Neuronal stem cell (in vitro differentiated cells): ENCODE data around the gene TWF1.

Experiments
- DNase-seq: peaks from one replicate; pipeline ENCODE4 v3.0.0-alpha.2; 2013; ENCODE audit warnings: low spot score
- H2AFZ ChIP-seq: one replicate; pipeline ENCODE4 v1.6.1; 2013; ENCODE audit warnings: mild to moderate bottlenecking, low read length, inconsistent platforms
- H2AK5ac ChIP-seq: 2 replicates; pipeline ENCODE4 v1.6.1; 2013; ENCODE audit warnings: low read depth, mild to moderate bottlenecking, inconsistent platforms, low read length, moderate library complexity, mixed read lengths
- H2BK120ac ChIP-seq: 2 replicates; pipeline ENCODE4 v1.6.1; 2013; ENCODE audit warnings: low read depth, mild to moderate bottlenecking, inconsistent platforms, low read length, moderate library complexity, mixed read lengths
- H2BK12ac ChIP-seq: one replicate; pipeline ENCODE4 v1.6.1; 2013; ENCODE audit warnings: low read length, inconsistent platforms
- H2BK15ac ChIP-seq: 2 replicates; pipeline ENCODE4 v1.6.1; 2013; ENCODE audit warnings: mild to moderate bottlenecking, low read length, inconsistent platforms, mixed read lengths
- H2BK5ac ChIP-seq: one replicate; pipeline ENCODE4 v1.6.1; 2013; ENCODE audit warnings: inconsistent platforms, mild to moderate bottlenecking, low read length, moderate library complexity
- H3K14ac ChIP-seq: one replicate; pipeline ENCODE4 v1.6.1; 2013; ENCODE audit warnings: low read length, inconsistent platforms
- H3K18ac ChIP-seq: 2 replicates; pipeline ENCODE4 v1.6.1; 2013; ENCODE audit warnings: low read length, inconsistent platforms
- H3K23ac ChIP-seq: 2 replicates; pipeline ENCODE4 v1.6.1; 2013; ENCODE audit warnings: low read depth, mild to moderate bottlenecking, mixed read lengths, low read length, inconsistent platforms; ENCODE audit not compliant: poor library complexity
- H3K27ac ChIP-seq: replicated peaks from 3 replicates; pipeline ENCODE4 v1.5.1; 2013; ENCODE audit warnings: low read length, inconsistent platforms
- H3K27me3 ChIP-seq, 3 experiments: 2 replicates each; pipeline ENCODE4 v1.6.1; 2013; ENCODE audit warnings: low read length in 3 of 3, mild to moderate bottlenecking in 2 of 3, inconsistent platforms in 1 of 3, low read depth in 1 of 3, mixed read lengths in 1 of 3, moderate library complexity in 1 of 3; ENCODE audit not compliant: control insufficient read depth in 3 of 3, insufficient read depth in 3 of 3
- H3K36me3 ChIP-seq, 2 donors: replicated peaks in 1 of 2; 2 replicates each; pipeline ENCODE4 v1.6.1; 2013; ENCODE audit warnings: low read length in 2 of 2; ENCODE audit not compliant: control insufficient read depth in 2 of 2, insufficient read depth in 2 of 2
- H3K4ac ChIP-seq: 2 replicates; pipeline ENCODE4 v1.6.1; 2013; ENCODE audit warnings: inconsistent platforms, mild to moderate bottlenecking, low read length, moderate library complexity
- H3K4me1 ChIP-seq, 2 donors: 1 replicate in 1 of 2; 2 replicates in 1 of 2; pipeline ENCODE4 v1.6.1; 2013; ENCODE audit warnings: low read length in 2 of 2, low read depth in 1 of 2; ENCODE audit not compliant: control insufficient read depth in 2 of 2, insufficient read depth in 1 of 2
- H3K4me2 ChIP-seq: one replicate; pipeline ENCODE4 v1.6.1; 2013; ENCODE audit warnings: mild to moderate bottlenecking, low read length, inconsistent platforms; ENCODE audit not compliant: insufficient read depth, poor library complexity, severe bottlenecking
- H3K4me3 ChIP-seq, 2 donors: 2 replicates each; pipeline ENCODE4 v1.5.1; 2013; ENCODE audit warnings: low read length in 2 of 2, mild to moderate bottlenecking in 2 of 2, inconsistent platforms in 1 of 2, moderate library complexity in 1 of 2
- H3K79me1 ChIP-seq: one replicate; pipeline ENCODE4 v1.6.1; 2013; ENCODE audit warnings: low read depth, mild to moderate bottlenecking, inconsistent platforms, low read length, moderate library complexity
- H3K9ac ChIP-seq: one replicate; pipeline ENCODE4 v1.6.1; 2013; ENCODE audit warnings: mild to moderate bottlenecking, low read depth, low read length, inconsistent platforms; ENCODE audit not compliant: poor library complexity
- H3K9me3 ChIP-seq, 2 donors: replicated peaks in 1 of 2; 2 replicates each; pipeline versions ENCODE3 to v1.6.1; 2013; ENCODE audit warnings: low read length in 2 of 2, mild to moderate bottlenecking in 2 of 2, inconsistent platforms in 1 of 2, low read depth in 1 of 2, mixed read lengths in 1 of 2, moderate library complexity in 1 of 2; ENCODE audit not compliant: control insufficient read depth in 2 of 2, insufficient read depth in 1 of 2
- H4K8ac ChIP-seq: one replicate; pipeline ENCODE4 v1.6.1; 2013; ENCODE audit warnings: low read depth, mild to moderate bottlenecking, inconsistent platforms, low read length, moderate library complexity
- H4K91ac ChIP-seq: one replicate; pipeline ENCODE4 v1.6.1; 2013; ENCODE audit warnings: low read length, low read depth, mild to moderate bottlenecking, inconsistent platforms; ENCODE audit not compliant: poor library complexity
- WGBS, 2 donors: extraction: QIAGEN DNeasy Blood & Tissue Kit; methylation state at CpG; one replicate each; pipeline ENCODE4 v1.1.7; 2013; ENCODE audit warnings: missing lambda C conversion rate in 2 of 2, mixed read lengths in 1 of 2; ENCODE audit not compliant: insufficient read length in 2 of 2, insufficient replicate concordance in 1 of 2; ENCODE audit errors: extremely low coverage in 2 of 2; 5-methylcytosine and 5-hydroxymethylcytosine counted together

Gene TWF1

GRCh38 chr12:43827093-43827492, 21.0 kb upstream of the TWF1 start:
- Histone ChIP-seq H3K9me3 (no peaks in the 10 kb centered on the region), H3K27ac (no peak overlapping the region), H3K4me2 (no peak overlapping the region), H2AK5ac (no peak overlapping the region), H4K8ac (no peak overlapping the region), H3K4ac (no peak overlapping the region), H3K14ac (no peak overlapping the region), H3K23ac (no peak overlapping the region), H3K18ac (no peak overlapping the region), H2BK5ac (no peak overlapping the region), H2BK12ac (no peak overlapping the region), H4K91ac (no peak overlapping the region), H2BK15ac (no peak overlapping the region), H3K4me1 (no peaks in the 10 kb centered on the region), H3K9ac (no peak overlapping the region), H3K36me3 (no peaks in the 10 kb centered on the region), H3K79me1 (no peaks in the 10 kb centered on the region), H2AFZ (no peak overlapping the region), H3K4me3 (no peak overlapping the region), H3K27me3 (peaks cover 0 to 6% (median 0%) of the 10 kb centered on the region in 3 experiments), H2BK120ac (no peak overlapping the region)
- WGBS, 2 donors, result no CpG with 5 or more reads among the region's 1 CpG
- no peak for DNase-seq

- H3K4me3 ChIP-seq, result no peak overlapping the region
- no peak overlapping the region for H3K4me2 ChIP-seq
- H3K79me1 ChIP-seq, result no peaks in the 10 kb centered on the region
- H2BK120ac ChIP-seq, result no peak overlapping the region
- no peaks in the 10 kb centered on the region for H3K9me3 ChIP-seq
- no peak overlapping the region for H2BK5ac ChIP-seq
- no peaks in the 10 kb centered on the region for H3K36me3 ChIP-seq
- no peaks in the 10 kb centered on the region for H3K4me1 ChIP-seq
- H2BK15ac ChIP-seq, result no peak overlapping the region
- H2BK12ac ChIP-seq, result no peak overlapping the region
- H4K8ac ChIP-seq, result no peak overlapping the region
- no peak overlapping the region for H3K4ac ChIP-seq
- H3K27ac ChIP-seq, result no peak overlapping the region
- no peak overlapping the region for H2AK5ac ChIP-seq
- no CpG with 5 or more reads among the region's 3 CpGs for WGBS, 2 donors
- no peak overlapping the region for H2AFZ ChIP-seq
- H3K18ac ChIP-seq, result no peak overlapping the region
- no peak for DNase-seq
- H3K23ac ChIP-seq, result no peak overlapping the region
- H3K27me3 ChIP-seq, result peaks cover 0 to 3% (median 0%) of the 10 kb centered on the region in 3 experiments
- H3K9ac ChIP-seq, result no peak overlapping the region
- no peak overlapping the region for H3K14ac ChIP-seq
- H4K91ac ChIP-seq, result no peak overlapping the region
Measured at GRCh38 chr12:43826681-43827080, 20.6 kb upstream of the TWF1 start.

GRCh38 chr12:43824207-43824775, 18.2 kb upstream of the TWF1 start:
- H3K27me3 ChIP-seq, result peaks cover 0 to 3% (median 0%) of the 10 kb centered on the region in 3 experiments
- no peak overlapping the region for H3K18ac ChIP-seq
- no peak overlapping the region for H2BK12ac ChIP-seq
- no peak for DNase-seq
- H3K4me2 ChIP-seq, result no peak overlapping the region
- H2BK120ac ChIP-seq, result no peak overlapping the region
- H3K4ac ChIP-seq, result no peak overlapping the region
- H3K14ac ChIP-seq, result no peak overlapping the region
- H2AK5ac ChIP-seq, result no peak overlapping the region
- H3K23ac ChIP-seq, result no peak overlapping the region
- H3K36me3 ChIP-seq, result no peaks in the 10 kb centered on the region
- no peak overlapping the region for H3K27ac ChIP-seq
- no peak overlapping the region for H4K8ac ChIP-seq
- no peak overlapping the region for H2BK5ac ChIP-seq
- H3K9me3 ChIP-seq, result no peaks in the 10 kb centered on the region
- no peak overlapping the region for H3K9ac ChIP-seq
- no peaks in the 10 kb centered on the region for H3K4me1 ChIP-seq
- H3K4me3 ChIP-seq, result no peak overlapping the region
- no CpG with 5 or more reads among the region's 8 CpGs for WGBS, 2 donors
- H2AFZ ChIP-seq, result no peak overlapping the region
- no peak overlapping the region for H2BK15ac ChIP-seq
- no peaks in the 10 kb centered on the region for H3K79me1 ChIP-seq
- no peak overlapping the region for H4K91ac ChIP-seq

- Histone ChIP-seq H3K9ac (no peak overlapping the region), H3K36me3 (no peaks in the 10 kb centered on the region), H4K91ac (no peak overlapping the region), H3K14ac (no peak overlapping the region), H2AFZ (no peak overlapping the region), H3K79me1 (no peaks in the 10 kb centered on the region), H2AK5ac (no peak overlapping the region), H2BK15ac (no peak overlapping the region), H2BK5ac (no peak overlapping the region), H3K4me3 (no peak overlapping the region), H3K4ac (no peak overlapping the region), H3K18ac (no peak overlapping the region), H3K27ac (no peak overlapping the region), H2BK12ac (no peak overlapping the region), H3K4me1 (no peaks in the 10 kb centered on the region), H3K4me2 (no peak overlapping the region), H3K23ac (no peak overlapping the region), H2BK120ac (no peak overlapping the region), H3K27me3 (peaks cover 0 to 5% (median 0%) of the 10 kb centered on the region in 3 experiments), H3K9me3 (no peaks in the 10 kb centered on the region), H4K8ac (no peak overlapping the region)
- no CpG with 5 or more reads among the region's 3 CpGs for WGBS, 2 donors
- no peak for DNase-seq
Measured at GRCh38 chr12:43816168-43816567, 10.1 kb upstream of the TWF1 start.
